SK-N-SH treated with all-trans-retinoic acid at 6 μM for 48 hours (cell line): ENCODE measurements around the gene PLXND1.

Source experiments
- ATAC-seq: fragments of 200-7000 bp; cut with Tn5 transposase; 3 replicates; pipeline ENCODE4 v1.9.1; 2020; ENCODE audit warnings: mild to moderate bottlenecking, moderate library complexity
- BACH2 ChIP-seq: fragments of 250-450 bp; sonication (Bioruptor Pico); IDR thresholded peaks from 2 replicates; pipeline ENCODE4 v1.9.0; 2021; ENCODE audit warnings: mild to moderate bottlenecking, borderline replicate concordance
- CREB5 ChIP-seq: fragments of 250-450 bp; sonication (Bioruptor Pico); IDR thresholded peaks from 2 replicates; pipeline ENCODE4 v1.5.1; 2020; ENCODE audit warnings: low read depth, mild to moderate bottlenecking, moderate library complexity
- CSDC2 ChIP-seq: fragments of 250-450 bp; sonication (Bioruptor Pico); IDR thresholded peaks from 2 replicates; pipeline ENCODE4 v1.5.0; 2020; ENCODE audit warnings: mild to moderate bottlenecking, moderate library complexity
- CSRNP3 ChIP-seq: fragments of 250-450 bp; sonication (Bioruptor Pico); IDR thresholded peaks from 2 replicates; pipeline ENCODE4 v1.5.1; 2021; ENCODE audit warnings: mild to moderate bottlenecking, moderate library complexity
- ESRRG ChIP-seq: fragments of 250-450 bp; sonication (Bioruptor Pico); IDR thresholded peaks from 2 replicates; pipeline ENCODE4 v1.6.1; 2021; ENCODE audit warnings: mild to moderate bottlenecking
- GLIS3 ChIP-seq: fragments of 250-450 bp; sonication (Bioruptor Pico); IDR thresholded peaks from 2 replicates; pipeline ENCODE4 v1.5.0; 2020; ENCODE audit warnings: mild to moderate bottlenecking, moderate library complexity
- ISL1 ChIP-seq: fragments of 250-450 bp; sonication (Bioruptor Pico); IDR thresholded peaks from 2 replicates; pipeline ENCODE4 v2.1.2; 2022; ENCODE audit warnings: mild to moderate bottlenecking, moderate library complexity
- PATZ1 ChIP-seq: fragments of 250-450 bp; sonication (Bioruptor Pico); IDR thresholded peaks from 2 replicates; pipeline ENCODE4 v1.8.0; 2020; ENCODE audit warnings: mild to moderate bottlenecking, moderate library complexity, borderline replicate concordance
- POU6F1 ChIP-seq: fragments of 250-450 bp; sonication (Bioruptor Pico); IDR thresholded peaks from 2 replicates; pipeline ENCODE4 v1.8.0; 2021; ENCODE audit warnings: low read depth, mild to moderate bottlenecking, moderate library complexity, borderline replicate concordance
- PPARA ChIP-seq: fragments of 250-450 bp; sonication (Bioruptor Pico); IDR thresholded peaks from 2 replicates; pipeline ENCODE4 v1.5.0; 2020; ENCODE audit warnings: mild to moderate bottlenecking, borderline replicate concordance
- RARB ChIP-seq: fragments of 250-450 bp; sonication (Bioruptor Pico); IDR thresholded peaks from 2 replicates; pipeline ENCODE4 v1.8.0; 2021; ENCODE audit warnings: mild to moderate bottlenecking, moderate library complexity
- SNAI2 ChIP-seq: fragments of 250-450 bp; sonication (Bioruptor Pico); IDR thresholded peaks from 2 replicates; pipeline ENCODE4 v1.5.0; 2020; ENCODE audit warnings: mild to moderate bottlenecking, moderate library complexity
- TCF4 ChIP-seq: fragments of 250-450 bp; sonication (Bioruptor Pico); IDR thresholded peaks from 2 replicates; pipeline ENCODE4 v1.8.0; 2021; ENCODE audit warnings: mild to moderate bottlenecking, moderate library complexity, borderline replicate concordance
- TOX ChIP-seq: fragments of 250-450 bp; sonication (Bioruptor Pico); IDR thresholded peaks from 2 replicates; pipeline ENCODE4 v1.8.0; 2021; ENCODE audit warnings: mild to moderate bottlenecking, moderate library complexity, borderline replicate concordance
- TSHZ2 ChIP-seq: fragments of 250-450 bp; sonication (Bioruptor Pico); IDR thresholded peaks from 2 replicates; pipeline ENCODE4 v1.5.0; 2020; ENCODE audit warnings: mild to moderate bottlenecking, moderate library complexity
- ZC3H10 ChIP-seq: fragments of 250-450 bp; sonication (Bioruptor Pico); IDR thresholded peaks from 2 replicates; pipeline ENCODE4 v1.5.1; 2021; ENCODE audit warnings: mild to moderate bottlenecking, moderate library complexity
- ZFP3 ChIP-seq: fragments of 250-450 bp; sonication (Bioruptor Pico); IDR thresholded peaks from 2 replicates; pipeline ENCODE4 v1.5.0; 2020; ENCODE audit warnings: mild to moderate bottlenecking, moderate library complexity
- ZFP30 ChIP-seq: fragments of 450-650 bp; formaldehyde crosslinking; IDR thresholded peaks from 2 replicates; pipeline ENCODE4 v1.5.0; 2022; ENCODE audit warnings: mild to moderate bottlenecking, moderate library complexity
- ZNF565 ChIP-seq: fragments of 450-650 bp; formaldehyde crosslinking; conservative IDR thresholded peaks from 2 replicates; pipeline ENCODE4 v1.5.0; 2020; ENCODE audit warnings: low read depth, mild to moderate bottlenecking, moderate library complexity
- ZNF70 ChIP-seq: fragments of 450-650 bp; formaldehyde crosslinking; IDR thresholded peaks from 2 replicates; pipeline ENCODE4 v1.5.0; 2020; ENCODE audit warnings: mild to moderate bottlenecking, moderate library complexity
- ZNF8 ChIP-seq: fragments of 450-650 bp; formaldehyde crosslinking; IDR thresholded peaks from 2 replicates; pipeline ENCODE4 v1.5.0; 2020; ENCODE audit warnings: mild to moderate bottlenecking, moderate library complexity

The PLXND1 gene

GRCh38 chr3:129561619-129562248, 44.7 kb downstream of the PLXND1 start:
- TF ChIP-seq ZC3H10 (no peak), PATZ1 (no peak), RARB (CRISPR knock-in tag) (no peak), TCF4 (CRISPR knock-in tag) (no peak), SNAI2 (no peak), TOX (CRISPR knock-in tag) (no peak), ZFP30 (CRISPR knock-in tag) (no peak), PPARA (CRISPR knock-in tag) (no peak), ZNF8 (CRISPR knock-in tag) (no peak), CSRNP3 (no peak), CSDC2 (CRISPR knock-in tag) (no peak), GLIS3 (CRISPR knock-in tag) (no peak), BACH2 (CRISPR knock-in tag) (no peak), ZFP3 (CRISPR knock-in tag) (no peak), ZNF70 (CRISPR knock-in tag) (no peak), ISL1 (CRISPR knock-in tag) (no peak)
- TF ChIP-seq, all 23 proteins: peak for 0
- ATAC-seq, result no peak

- ATAC-seq, result peak; percentile 89
- TF ChIP-seq ZFP3 (CRISPR knock-in tag) (peak; percentile 24; the same call in 1 of the 2 replicates), CSDC2 (CRISPR knock-in tag) (no peak), PATZ1 (peak; percentile 39; the same call in 1 of the 2 replicates), ZNF70 (CRISPR knock-in tag) (peak; percentile 32; the same call in 1 of the 2 replicates), GLIS3 (CRISPR knock-in tag) (0 out of 2 replicates have a peak, but pooled peaks have one; percentile 21), ZFP30 (CRISPR knock-in tag) (no peak), CREB5 (CRISPR knock-in tag) (no peak)
Observed at GRCh38 chr3:129560911-129561594, 45.4 kb downstream of the PLXND1 start.

GRCh38 chr3:129560269-129560787, 46.1 kb downstream of the PLXND1 start:
- ATAC-seq, result peak; percentile 17
- TF ChIP-seq ESRRG (CRISPR knock-in tag) (no peak), ZC3H10 (no peak), ZFP3 (CRISPR knock-in tag) (no peak), ZNF565 (CRISPR knock-in tag) (no peak), CSRNP3 (no peak), PATZ1 (no peak), ISL1 (CRISPR knock-in tag) (no peak), ZNF70 (CRISPR knock-in tag) (no peak), RARB (CRISPR knock-in tag) (no peak), TSHZ2 (CRISPR knock-in tag) (no peak; the same call in 1 of the 2 replicates), POU6F1 (CRISPR knock-in tag) (no peak), PPARA (CRISPR knock-in tag) (no peak)
